Myometrial cell (primary cell): ENCODE measurements around the gene FGF7. TPM values are rescaled to one million over a fixed set of nuclear protein-coding genes. Genes with fewer than 3 reads are reported as not detected.

Experiments used
- total RNA-seq: library from RNA; depleted of rRNA; stranded (reverse); fragments of >200 nt; gene quantifications from 2 replicates; pipeline ENCODE4 v1.2.3, GENCODE V29; 2015

The FGF7 gene
- 69.2 and 92.2 TPM in 2 replicates for total RNA-seq

DNA sequence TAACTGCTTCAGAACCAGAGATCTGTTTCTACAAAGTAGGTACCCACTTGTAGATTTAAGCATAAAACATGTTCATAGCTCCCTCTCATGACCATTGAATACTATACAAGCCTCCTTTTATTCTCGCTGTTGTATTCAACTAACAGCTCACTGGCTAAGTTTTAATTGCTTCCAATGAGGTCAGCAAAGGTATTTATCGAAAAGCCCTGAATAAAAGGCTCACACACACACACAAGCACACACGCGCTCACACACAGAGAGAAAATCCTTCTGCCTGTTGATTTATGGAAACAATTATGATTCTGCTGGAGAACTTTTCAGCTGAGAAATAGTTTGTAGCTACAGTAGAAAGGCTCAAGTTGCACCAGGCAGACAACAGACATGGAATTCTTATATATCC is at the start of gene FGF7:
TSS of gene FGF7 (plus strand) at position 222 of the 400 bp plus-strand sequence. CDS start 1,056 bp downstream, outside the sequence.

Other genes starting within 250 kb of the FGF7 start
- gene FAM227B, start 197.6 kb downstream of the FGF7 start, total RNA-seq = 1.8 and 2.9 TPM in 2 replicates
- 17.0 and 26.9 TPM in 2 replicates for gene DTWD1, start 197.8 kb downstream of the FGF7 start, total RNA-seq